HepG2 (cell line): ENCODE data around the gene OGFOD3. TPM values are rescaled to one million over a fixed set of nuclear protein-coding genes. Genes with fewer than 3 reads are reported as not detected.
A peak's percentile ranks its signal among the peaks of the same experiment; 100 is the strongest.

Experiments used
- ATAC-seq: fragments of 200-7000 bp; cut with Tn5 transposase; 3 replicates; pipeline ENCODE4 v1.9.1; 2020; ENCODE audit warnings: mild to moderate bottlenecking, moderate library complexity
- BruUV-seq: library from RNA; stranded (reverse); fragments of 400-500 nt; replicated peaks from 2 replicates; lab custom pipeline; 2021; lab: Mats Ljungman, UMichigan
- CTCF ChIA-PET: fragments of 300-600 bp; formaldehyde crosslinking; extraction: SDS; loops from one replicate; lab custom pipeline; 2021; ENCODE audit warnings: low total read pairs, inconsistent platforms, low intra/inter-chr PET ratio; lab: Yijun Ruan, JAX
- POLR2A ChIA-PET: fragments of 350-600 bp; sonication (Branson Sonifier 250); formaldehyde crosslinking; loops from one replicate; lab custom pipeline; 2020; ENCODE audit warnings: antibody characterized with exemption, inconsistent platforms; lab: Yijun Ruan, JAX
- DNase-seq: peaks from one replicate; pipeline ENCODE4 v3.0.0-alpha.2; 2015; ENCODE audit warnings: low spot score
- FAIRE-seq: peaks from 3 replicates; lab custom pipeline; 2011; peaks lifted over from hg19 to GRCh38; lab: Jason Lieb, UNC
- H2AFZ ChIP-seq: one replicate; pipeline ENCODE4 v1.6.1; 2011; ENCODE audit warnings: low read length, inconsistent platforms
- H3K27ac ChIP-seq: fragments of 300-600 bp; 3 replicates; pipeline ENCODE4 v1.8.0; 2011; ENCODE audit warnings: mixed run types, mild to moderate bottlenecking, mixed read lengths, low read length, inconsistent platforms; ENCODE audit not compliant: insufficient read depth; ENCODE audit errors: extremely low read length
- H3K27me3 ChIP-seq, 2 experiments: fragments of 200-600 bp in 1 of 2; 2 replicates in 1 of 2; 3 replicates in 1 of 2; pipeline versions ENCODE4 v1.6.0 to v1.8.0; 2011; ENCODE audit warnings: low read length in 2 of 2, mild to moderate bottlenecking in 2 of 2, moderate library complexity in 2 of 2, inconsistent platforms in 1 of 2; ENCODE audit not compliant: insufficient read depth in 2 of 2, control insufficient read depth in 1 of 2
- H3K36me3 ChIP-seq, 2 experiments: fragments of 200-600 bp in 1 of 2; replicated peaks in 1 of 2; 2 replicates in 1 of 2; 3 replicates in 1 of 2; pipeline versions ENCODE4 v1.5.1 to v1.8.0; 2011; ENCODE audit warnings: low read length in 2 of 2, inconsistent platforms in 1 of 2; ENCODE audit not compliant: insufficient read depth in 2 of 2, control insufficient read depth in 1 of 2
- H3K4me1 ChIP-seq: 2 replicates; pipeline ENCODE4 v1.5.1; 2012; ENCODE audit warnings: low read length, inconsistent platforms; ENCODE audit not compliant: insufficient read depth
- H3K4me2 ChIP-seq: 2 replicates; pipeline ENCODE4 v1.6.0; 2011; ENCODE audit warnings: low read depth, low read length, inconsistent platforms
- H3K4me3 ChIP-seq, 3 experiments: fragments of 200-600 bp in 1 of 3; sonication (generic), shearing (Covaris generic) in 1 of 3; replicated peaks in 1 of 3; 2 replicates each; pipeline ENCODE4 v1.5.1; 2011 to 2016; ENCODE audit warnings: low read length in 3 of 3, inconsistent platforms in 2 of 3, low read depth in 2 of 3, mild to moderate bottlenecking in 2 of 3, control low read depth in 1 of 3, mixed read lengths in 1 of 3; ENCODE audit not compliant: insufficient read depth in 1 of 3
- H3K79me2 ChIP-seq: one replicate; pipeline ENCODE4 v1.6.1; 2011; ENCODE audit warnings: low read length, inconsistent platforms; ENCODE audit not compliant: insufficient read depth
- H3K9ac ChIP-seq: 2 replicates; pipeline ENCODE4 v1.6.0; 2011; ENCODE audit warnings: mild to moderate bottlenecking, low read depth, low read length, inconsistent platforms; ENCODE audit not compliant: insufficient read depth
- H3K9me3 ChIP-seq: 2 replicates; pipeline ENCODE4 v1.5.1; 2012; ENCODE audit warnings: mild to moderate bottlenecking, low read length
- H4K20me1 ChIP-seq: 2 replicates; pipeline ENCODE4 v1.6.0; 2011; ENCODE audit warnings: inconsistent platforms, mild to moderate bottlenecking, low read length, moderate library complexity; ENCODE audit not compliant: insufficient read depth
- ETV5 ChIP-seq: IDR thresholded peaks from 2 replicates; pipeline ENCODE4 v1.6.1; 2018; ENCODE audit warnings: missing biosample characterization, missing genetic modification reagents, inconsistent platforms, borderline replicate concordance
- HNRNPLL ChIP-seq: fragments of 200-400 bp; formaldehyde crosslinking; IDR thresholded peaks from 2 replicates; pipeline ENCODE4 v1.6.1; 2017; ENCODE audit warnings: mild to moderate bottlenecking, low read depth, low read length; ENCODE audit not compliant: poor library complexity, severe bottlenecking
- KLF13 ChIP-seq: sonication (generic); formaldehyde crosslinking; IDR thresholded peaks from 2 replicates; pipeline ENCODE4 v1.4.0; 2020; ENCODE audit warnings: mild to moderate bottlenecking, missing genetic modification reagents
- NFATC3 ChIP-seq: sonication (generic); formaldehyde crosslinking; IDR thresholded peaks from 2 replicates; pipeline ENCODE4 v1.5.1; 2020; ENCODE audit warnings: mild to moderate bottlenecking, missing genetic modification reagents
- RBFOX2 ChIP-seq: fragments of 200-400 bp; formaldehyde crosslinking; IDR thresholded peaks from 2 replicates; pipeline ENCODE4 v1.6.1; 2017; ENCODE audit warnings: low read depth, mild to moderate bottlenecking, low read length
- REPIN1 ChIP-seq: sonication (generic); formaldehyde crosslinking; IDR thresholded peaks from 2 replicates; pipeline ENCODE4 v1.8.0; 2022; ENCODE audit warnings: missing genetic modification reagents, low read depth, mild to moderate bottlenecking, borderline replicate concordance
- SUZ12 ChIP-seq: fragments of 150-350 bp; IDR thresholded peaks from 2 replicates; pipeline ENCODE4 v1.6.1; 2014; ENCODE audit warnings: low read depth, low read length
- ZIK1 ChIP-seq: sonication (generic); formaldehyde crosslinking; IDR thresholded peaks from 2 replicates; pipeline ENCODE4 v1.5.0; 2020; ENCODE audit warnings: mild to moderate bottlenecking, low read depth, missing genetic modification reagents, borderline replicate concordance
- ZNF615 ChIP-seq: sonication (generic); formaldehyde crosslinking; IDR thresholded peaks from 2 replicates; pipeline ENCODE4 v1.5.0; 2020; ENCODE audit warnings: mild to moderate bottlenecking, missing genetic modification reagents, borderline replicate concordance
- WGBS: methylation state at CpG from one replicate; pipeline ENCODE4 v1.1.6; 2017; ENCODE audit warnings: low lambda C conversion rate; 5-methylcytosine and 5-hydroxymethylcytosine counted together
- in situ Hi-C: cut with HindIII; loops from 2 replicates; pipeline ENCODE4 v1.10.0; 2017; ENCODE audit warnings: low pct_unique_long_range_greater_than_20kb; ENCODE audit not compliant: extremely low pct_ligation_motif_present
- intact Hi-C: fragments of 100-400 bp; cut with micrococcal nuclease; formaldehyde crosslinking; loops from one replicate; pipeline ENCODE4 v1.10.0; 2022; ENCODE audit not compliant: unreplicated experiment
- polyA plus RNA-seq, 8 experiments: library from polyadenylated mRNA; depleted of rRNA in 3 of 8; stranded (reverse) in 7 of 8; unstranded in 1 of 8; fragments of >200 nt; fragmentation: Illumina TruSeq in 4 of 8; extraction: Trizol in 4 of 8; gene quantifications; 2 replicates each; pipeline versions ENCODE4 v1.2.1 to v1.2.3, GENCODE V29; 2011 to 2016; ENCODE audit warnings: low read depth in 4 of 8, missing spikeins in 1 of 8, mixed read lengths in 1 of 8; ENCODE audit not compliant: insufficient read depth in 1 of 8
- total RNA-seq, 5 experiments: library from RNA; depleted of rRNA; stranded (reverse); fragments of >200 nt; fragmentation: Illumina TruSeq; extraction: Trizol; gene quantifications; 2 replicates each; pipeline ENCODE4 v1.2.3, GENCODE V29; 2016; ENCODE audit warnings: low read depth in 1 of 5

The OGFOD3 gene
- total and polyA plus RNA-seq, 2 of the 13 experiments (the other 11 are each of a cell fraction or from before 2014, with no cell fraction given): 40.0 to 42.1 TPM

DNA sequence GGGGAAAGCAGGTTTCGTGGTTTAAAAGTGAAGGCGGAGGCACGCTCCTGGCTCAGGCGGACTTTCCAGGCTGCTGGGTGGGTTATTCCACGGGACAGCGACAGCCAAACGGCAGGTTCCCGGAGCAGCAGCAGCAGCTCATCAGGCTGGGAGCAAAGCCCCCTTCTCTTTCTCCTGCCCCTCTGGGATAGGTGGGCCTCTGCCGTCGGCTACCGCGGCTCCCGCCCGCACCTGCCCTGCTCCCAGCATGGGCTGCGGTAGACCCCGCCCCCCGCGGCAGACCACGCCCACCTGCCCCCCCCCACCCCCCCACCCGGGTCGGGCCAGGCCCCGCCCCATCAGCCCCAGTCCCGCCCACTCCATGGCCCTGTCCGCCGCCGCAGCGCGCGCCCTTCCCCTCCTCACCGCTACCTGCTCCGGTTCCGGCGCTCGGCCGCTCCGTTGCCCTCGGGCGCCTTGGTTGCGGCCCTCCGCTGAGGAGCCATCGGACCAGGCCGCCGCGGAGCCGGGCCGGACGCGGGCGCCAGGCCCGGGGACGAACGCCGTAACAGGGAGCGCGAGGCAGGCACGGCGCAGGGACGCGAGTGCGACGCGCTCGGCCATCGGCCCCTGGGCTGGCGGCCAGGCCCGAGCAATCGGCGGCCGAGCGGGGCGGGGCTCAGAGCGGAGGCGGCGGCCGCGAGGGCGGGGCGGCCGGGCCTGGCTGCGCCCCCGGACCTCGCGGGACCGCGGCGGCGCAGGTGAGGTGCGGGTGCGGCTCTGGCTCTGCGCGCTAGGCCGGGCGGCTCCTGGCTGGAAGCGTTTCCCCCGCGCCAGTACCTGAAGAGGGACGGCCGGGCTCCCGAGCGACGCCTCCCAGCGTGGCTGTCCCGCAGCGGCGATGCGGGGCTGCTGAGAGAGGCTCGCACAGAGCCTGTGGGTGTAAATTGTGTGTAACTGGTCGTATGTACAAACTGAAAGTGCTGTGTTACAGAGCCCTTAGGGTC, at the start of gene OGFOD3, which contains the start of gene HEXD (continued):
- TF ChIP-seq NFATC3 (CRISPR knock-in tag) (0 out of 2 replicates have a peak, but pooled peaks have one; percentile 71), HNRNPLL (peak; percentile 66), SUZ12 (no peak), ZNF615 (CRISPR knock-in tag) (no peak)

- FAIRE-seq (no peak), DNase-seq (no peak), ATAC-seq (no peak)
- WGBS: 93% methylated on average over 7 of the region's 7 CpGs
- intact Hi-C loops (no loop called here), in situ Hi-C loops (no loop called here)
- TF ChIP-seq REPIN1 (no peak), ZIK1 (CRISPR knock-in tag) (no peak), KLF13 (CRISPR knock-in tag) (no peak), RBFOX2 (0 out of 2 replicates have a peak, but pooled peaks have one; percentile 19), ETV5 (no peak)
- no peaks in the 10 kb centered on the region for H3K27me3 ChIP-seq
- 0 out of 2 replicates have a peak, but pooled peaks cover 6% of the 10 kb centered on the region for H4K20me1 ChIP-seq
- POLR2A ChIA-PET: no interaction called here
- CTCF ChIA-PET: no interaction called here
- peaks cover 34 to 83% of the 10 kb centered on the region in 2 experiments for H3K36me3 ChIP-seq
- no peak overlapping the region for H2AFZ ChIP-seq
- H3K4me1 ChIP-seq: peaks cover 24% of the 10 kb centered on the region
- H3K79me2 ChIP-seq: no peaks in the 10 kb centered on the region
- no peak overlapping the region for H3K4me3 ChIP-seq
- no peak overlapping the region for H3K4me2 ChIP-seq
- no peak overlapping the region for H3K9ac ChIP-seq
- no peaks in the 10 kb centered on the region for H3K9me3 ChIP-seq
- no peak overlapping the region for H3K27ac ChIP-seq
- BruUV-seq: no TSS peak
These were observed 46.7 kb upstream of the OGFOD3 start for GRCh38 chr17:82465023-82465603.
